ENCODE measurements around the gene BET1. TPM values are rescaled to one million over a fixed set of nuclear protein-coding genes. Genes with fewer than 3 reads are reported as not detected.

The BET1 gene
- total RNA-seq, 1 donor from 2014 or later, result 56.3 TPM

DNA sequence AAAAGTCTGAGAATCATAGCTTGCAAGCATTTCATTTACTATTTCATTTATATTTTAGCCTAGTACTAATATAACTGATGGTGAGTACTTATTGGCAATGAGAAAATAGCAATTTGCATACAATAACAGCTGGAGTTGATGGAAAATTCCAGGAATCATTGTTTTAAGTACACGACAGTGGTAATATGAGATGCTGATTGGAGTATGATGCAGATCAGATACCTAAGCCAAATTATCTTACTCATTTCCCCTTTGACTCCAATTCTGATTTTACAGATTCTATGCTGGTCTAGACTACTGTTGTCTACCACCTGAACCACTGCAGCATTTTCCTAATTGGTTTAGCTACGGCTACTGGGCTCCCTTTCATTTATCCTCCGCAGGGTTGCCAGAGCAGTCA is 45.9 kb downstream of the BET1 start:
- DNase-seq (ENCODE audit: low spot score), result no peak

DNA sequence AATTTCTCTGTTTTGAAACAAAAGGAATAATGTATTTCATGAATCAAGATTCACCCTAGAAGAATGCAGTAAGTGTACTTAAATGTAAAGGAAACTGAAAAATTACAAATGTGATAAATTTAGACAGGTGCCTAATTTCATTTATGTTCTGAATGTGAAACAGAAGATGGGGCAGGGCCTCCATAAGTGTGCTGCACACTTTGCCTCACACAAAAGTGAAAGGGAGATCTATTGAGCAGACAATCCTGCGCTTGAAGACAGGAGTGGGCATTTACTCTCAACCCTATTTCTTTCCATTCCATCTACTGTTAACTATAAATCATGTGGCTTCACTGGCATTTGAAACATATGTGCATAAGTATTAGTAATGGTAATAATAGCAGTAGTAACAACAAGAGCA is 46.4 kb downstream of the BET1 start:
- no peak for DNase-seq (ENCODE audit: low spot score)

DNA sequence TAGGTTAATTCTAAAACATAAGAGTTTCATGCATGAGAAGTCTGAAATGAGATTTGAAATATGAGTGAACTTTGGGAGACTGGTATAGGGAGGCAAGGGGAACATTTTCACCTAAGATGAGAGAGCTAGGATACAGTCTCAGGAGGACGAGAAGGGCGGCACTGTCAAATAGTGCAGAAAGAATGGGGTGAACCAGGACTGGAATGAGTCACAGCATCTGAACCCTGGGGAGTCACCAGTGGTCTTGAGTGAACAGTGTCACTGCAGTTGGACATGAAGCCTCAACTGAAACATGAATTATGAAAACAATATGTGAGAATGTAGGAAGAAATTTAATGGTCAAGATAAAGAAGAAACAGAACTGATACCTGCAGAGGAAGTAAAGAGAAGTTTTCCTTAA is 48.9 kb downstream of the BET1 start:
- DNase-seq (ENCODE audit: low spot score), result no peak

DNA sequence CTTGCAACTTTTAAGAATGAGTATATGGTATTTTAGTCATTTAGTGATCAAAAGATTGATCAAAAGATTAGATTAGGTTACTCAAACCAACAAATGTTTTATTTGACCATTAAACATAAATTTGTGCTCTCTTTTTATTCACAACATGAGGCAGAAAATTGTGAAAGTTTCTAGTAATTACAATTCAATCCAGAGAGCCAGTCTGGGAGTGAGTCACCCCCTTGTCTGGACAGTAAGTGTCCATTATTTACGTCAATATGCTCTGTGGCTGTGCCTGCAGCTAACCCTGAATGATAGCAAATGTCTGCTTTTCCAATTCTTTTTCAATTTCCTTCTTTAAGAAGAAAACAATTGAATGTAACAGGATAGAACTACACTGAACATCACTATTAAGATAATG is 54.7 kb downstream of the BET1 start:
- DNase-seq (ENCODE audit: low spot score), result no peak

DNA sequence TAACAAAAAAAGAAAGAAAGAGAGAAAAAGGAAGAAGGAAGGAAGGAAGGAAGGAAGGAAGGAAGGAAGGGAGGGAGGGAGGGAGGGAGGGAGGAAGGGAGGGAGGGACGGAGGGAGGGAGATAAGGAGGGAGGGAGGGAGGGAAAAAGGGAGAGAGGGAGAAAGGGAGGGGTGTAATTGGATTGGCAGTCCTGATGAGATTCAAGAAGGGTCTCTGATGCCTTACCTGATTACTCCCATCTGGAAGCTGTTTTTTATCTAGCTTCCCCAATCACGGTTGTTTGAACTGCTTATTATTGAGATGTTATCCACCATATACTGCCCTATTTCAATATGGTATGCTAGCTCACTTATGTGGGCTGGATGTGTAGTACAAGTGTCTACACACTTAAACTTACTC is 55.3 kb downstream of the BET1 start:
- DNase-seq (ENCODE audit: low spot score), result no peak

DNA sequence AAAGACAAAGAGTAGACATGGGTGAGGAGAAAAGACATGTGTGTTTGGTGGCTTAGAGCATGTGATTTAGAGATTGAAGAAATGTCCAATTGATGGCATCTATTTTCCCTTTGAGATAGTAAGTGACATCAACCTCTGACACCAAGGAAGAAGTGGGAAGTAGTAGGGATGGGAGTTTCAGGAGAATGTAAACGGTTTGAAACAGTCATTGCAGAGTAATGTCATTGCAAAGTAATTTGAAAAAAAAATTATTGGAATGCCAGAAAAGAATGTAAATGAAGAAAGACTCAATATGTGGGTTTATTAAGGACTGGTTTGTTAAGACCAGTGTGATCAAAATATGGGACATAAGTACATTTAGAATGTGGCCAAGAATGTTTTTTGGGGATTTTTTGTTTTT is 56.0 kb downstream of the BET1 start:
- no peak for DNase-seq (ENCODE audit: low spot score)

DNA sequence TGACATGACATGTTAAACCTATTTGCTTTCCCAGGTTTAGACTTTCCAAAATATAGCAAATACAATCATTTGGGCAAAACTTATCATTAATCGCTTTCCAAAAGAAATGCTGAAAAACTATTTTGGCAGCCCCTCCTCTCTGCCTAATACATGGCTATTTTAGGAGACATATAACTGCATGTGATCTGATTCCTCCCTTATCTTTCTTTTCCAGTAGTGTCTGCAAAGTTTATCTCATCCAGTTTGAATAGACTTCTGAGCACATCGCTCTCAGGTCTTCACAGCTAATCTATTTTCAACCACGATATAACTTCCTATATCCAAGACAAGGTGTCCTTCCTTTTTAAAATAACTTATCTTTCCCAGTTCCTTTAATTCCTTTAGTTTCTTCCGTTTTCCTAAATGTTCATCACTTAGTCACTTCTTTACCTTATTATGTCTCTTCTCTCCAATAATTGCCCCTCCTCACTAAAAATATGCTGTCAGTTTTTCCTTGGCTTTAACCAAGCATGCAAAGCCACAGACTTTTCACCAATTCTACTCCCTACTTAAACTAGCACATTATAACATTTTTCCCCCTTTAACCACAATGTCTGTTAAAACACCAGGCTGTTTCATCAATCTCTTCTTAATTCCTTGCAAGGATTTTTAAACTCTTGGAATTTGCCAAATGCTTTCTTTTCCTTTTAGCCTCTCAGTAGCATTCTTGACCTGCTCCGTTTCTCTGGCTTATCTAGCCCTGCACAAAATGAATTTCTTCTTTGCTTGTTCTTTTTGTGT is 58.2 kb downstream of the BET1 start:
- DNase-seq (ENCODE audit: low spot score), result peak; percentile 40

DNA sequence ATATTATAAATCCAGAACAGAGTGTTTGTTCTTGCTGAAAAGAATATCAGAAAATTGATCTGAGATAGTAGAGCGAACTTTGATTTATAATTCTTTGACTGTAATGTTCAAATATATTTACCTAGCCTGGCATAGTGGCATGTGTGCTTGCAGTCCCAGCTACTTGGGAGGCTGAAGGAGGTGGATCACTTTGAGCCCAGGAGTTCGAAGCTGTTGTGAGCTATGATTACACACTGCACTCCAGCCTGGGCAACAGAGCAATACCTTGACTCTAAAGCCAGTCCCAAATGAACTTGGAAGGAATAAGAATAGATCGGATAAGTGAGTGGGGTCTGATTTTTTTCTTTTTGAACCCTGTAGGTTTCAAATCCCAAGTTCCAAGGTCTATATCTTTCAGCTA is 59.1 kb downstream of the BET1 start:
- DNase-seq (ENCODE audit: low spot score), result no peak

DNA sequence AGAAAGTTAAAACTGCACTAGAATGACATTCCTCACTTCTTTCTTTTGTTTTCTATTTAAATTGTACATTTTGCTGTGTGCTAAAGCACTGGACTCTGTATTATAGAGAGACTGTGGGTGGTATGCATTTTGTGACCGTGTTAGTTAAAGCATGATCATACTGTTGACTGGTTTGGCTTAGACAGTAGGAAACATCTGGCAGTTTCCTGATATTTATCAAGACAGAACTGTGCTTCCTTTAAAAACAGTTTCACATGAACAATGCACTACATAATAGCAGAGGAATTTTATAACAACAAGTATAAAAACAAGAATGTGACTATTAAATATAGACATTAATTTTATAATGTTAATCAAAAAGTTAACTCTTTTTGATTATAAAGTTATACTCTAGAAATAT is 59.5 kb downstream of the BET1 start:
- no peak for DNase-seq (ENCODE audit: low spot score)

DNA sequence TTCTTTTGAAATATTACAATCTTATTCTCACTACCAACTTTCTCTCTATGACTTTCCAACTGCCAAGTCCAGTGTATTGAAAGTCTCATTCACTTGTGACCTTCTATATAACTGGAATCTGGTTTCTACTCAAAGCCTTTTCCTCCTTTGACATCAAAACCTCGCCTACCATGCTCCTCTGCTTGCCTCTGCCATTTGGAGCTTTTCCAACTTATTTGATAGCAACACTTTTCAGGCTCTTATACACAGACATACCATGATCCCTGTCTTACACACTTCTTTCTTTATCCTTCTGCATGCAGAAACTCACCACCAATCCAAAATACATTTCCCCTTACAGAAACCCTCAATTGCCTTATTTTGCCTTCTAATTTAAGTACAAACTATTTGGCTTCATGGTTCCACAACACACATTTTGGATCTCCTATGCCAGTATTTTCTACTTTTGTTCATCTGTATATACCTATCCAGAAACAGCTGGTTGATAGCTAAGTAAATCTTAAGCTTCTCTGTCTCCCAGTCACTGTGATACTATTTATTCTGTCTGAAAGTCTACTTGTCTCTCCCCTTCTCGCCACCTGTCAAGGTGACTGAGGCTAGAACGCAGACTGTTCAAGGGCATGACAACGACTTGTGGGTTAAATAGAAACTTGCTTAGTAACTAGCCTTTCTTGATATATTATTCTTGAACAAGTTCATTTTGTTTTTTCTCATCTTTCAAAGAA is 60.2 kb downstream of the BET1 start:
- DNase-seq (ENCODE audit: low spot score), result no peak

Other genes starting within 250 kb of the BET1 start
- gene TFPI2, start 113.6 kb downstream of the BET1 start, total RNA-seq (ENCODE audit: insufficient read depth, low replicate concordance), result 27.7 TPM
- 2.9 TPM for gene GNGT1, start 97.8 kb downstream of the BET1 start, total RNA-seq (ENCODE audit: insufficient read depth, low replicate concordance)
- 35.6 TPM for gene GNG11, start 82.6 kb downstream of the BET1 start, total RNA-seq (ENCODE audit: insufficient read depth, low replicate concordance)